Measurements from ENCODE around the gene RPLP2. TPM values are rescaled to one million over a fixed set of nuclear protein-coding genes. Genes with fewer than 3 reads are reported as not detected.

RPLP2 gene
- total RNA-seq, 1 experiment from 2014 or later, result 3,468 TPM

DNA sequence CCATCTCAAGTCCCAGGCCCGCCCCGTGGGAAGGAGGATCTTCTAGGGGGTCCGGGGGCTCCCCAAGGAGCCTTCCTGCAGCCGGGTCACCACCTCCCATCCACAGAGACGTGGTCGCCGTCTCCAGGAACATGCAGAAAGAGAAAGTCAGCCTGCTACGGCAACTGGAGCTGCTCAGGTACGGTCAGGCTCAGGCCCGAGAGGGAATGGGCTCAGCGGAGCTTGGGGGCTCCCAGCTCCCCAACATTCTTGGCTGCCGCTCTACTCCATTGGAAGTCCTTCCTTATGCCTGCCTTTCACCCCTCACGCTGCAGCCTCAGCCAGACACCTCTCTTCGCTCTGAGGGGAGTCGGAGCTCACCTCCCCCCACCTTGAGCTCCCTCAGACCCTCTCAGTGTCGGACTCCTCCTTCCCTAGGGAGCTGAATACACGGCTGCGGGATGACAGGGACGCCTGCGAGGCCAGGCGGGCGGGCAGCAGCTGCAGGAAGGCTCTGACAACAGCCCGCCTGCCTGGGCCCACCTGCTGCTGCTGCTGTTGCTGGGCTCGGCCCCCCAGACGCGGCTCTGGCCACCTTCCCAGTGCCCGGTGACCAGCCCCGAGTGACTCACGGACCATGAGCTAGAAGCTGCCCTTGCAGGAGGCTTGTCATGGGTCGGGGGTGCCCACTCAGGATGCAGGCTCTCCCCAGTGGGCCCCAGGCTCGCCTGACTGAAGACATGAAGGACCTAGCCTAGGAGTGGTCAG, 21.5 kb downstream of the RPLP2 start:
- peak overlapping the region; percentile 79 for H3K27ac ChIP-seq (ENCODE audit: low read length)
- DNase-seq (ENCODE audit: low read depth, low spot score) (no peak), ATAC-seq (no peak)
- in situ Hi-C loops (cut with HindIII; ENCODE audit: low pct_unique_long_range_greater_than_20kb, low sequenced_read_pairs) (no loop called here), intact Hi-C loops (cut with micrococcal nuclease; ENCODE audit: unreplicated experiment) (no loop called here)
- H3K9me3 ChIP-seq (ENCODE audit: control insufficient read depth, insufficient read depth, low read depth, low read length), result no peaks in the 10 kb centered on the region
- BruUV-seq (replicated peaks), result TSS peak; percentile 33
- H3K36me3 ChIP-seq (ENCODE audit: control insufficient read depth, insufficient read depth, low read length), result peaks cover 2% of the 10 kb centered on the region; the same call in 1 of the 2 replicates
- CTCF ChIA-PET, result interaction anchor here (0.6 kb wide), 1 partner anchor 325 kb away, joined by 14 read pairs; no protein-coding TSS in a partner anchor
- H3K4me3 ChIP-seq (ENCODE audit: low read depth in 2 of 2, low read length in 2 of 2), result peak overlapping the region; percentile 78 to 82
- H3K4me1 ChIP-seq (ENCODE audit: control insufficient read depth, insufficient read depth, low read length), result peaks cover 55% of the 10 kb centered on the region
- 0 out of 2 replicates have a peak, but pooled peaks have one; percentile 10 for TF ChIP-seq POLR2AphosphoS5 (IDR thresholded peaks at IDR 0.05; ENCODE audit: low read depth, low read length)
- TF ChIP-seq SIN3A (IDR thresholded peaks at IDR 0.05; ENCODE audit: borderline replicate concordance, insufficient read depth, low read depth, low read length), result no peak
- POLR2A ChIA-PET, result interaction anchor here (0.7 to 2.5 kb wide), 3 partner anchors 12 to 135 kb away, joined by 3 to 8 read pairs (median 4); no protein-coding TSS in a partner anchor
- no peaks in the 10 kb centered on the region for H3K27me3 ChIP-seq (ENCODE audit: control insufficient read depth, insufficient read depth, low read length)

DNA sequence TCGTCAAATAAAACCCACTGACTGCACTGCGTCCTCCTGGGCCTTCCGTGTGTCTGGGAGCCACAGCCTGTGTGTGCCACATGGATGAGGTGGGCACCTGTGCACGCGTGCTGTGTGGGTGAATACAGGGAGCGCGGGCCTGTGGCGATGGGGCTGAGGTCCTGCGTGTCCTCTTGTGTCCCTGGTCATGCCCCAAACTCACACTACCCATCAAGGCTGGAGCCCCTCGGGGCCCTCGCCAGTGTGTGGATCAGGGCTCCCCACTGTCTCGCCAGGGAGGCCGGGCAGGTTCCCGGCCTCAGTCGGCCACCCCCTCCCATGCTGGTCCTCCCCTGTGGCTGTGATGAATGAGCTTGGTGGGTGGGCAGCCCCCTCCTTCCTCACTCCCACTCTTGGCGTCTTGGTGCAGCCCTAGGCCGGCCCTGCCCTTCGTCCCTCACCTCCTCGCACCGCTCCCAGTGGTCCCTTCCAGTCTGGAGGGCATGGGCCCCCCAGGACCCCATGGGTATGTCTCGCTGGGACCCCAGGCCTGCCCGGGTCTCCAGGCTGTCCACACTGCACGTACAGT, 22.3 kb downstream of the RPLP2 start:
- intact Hi-C loops (cut with micrococcal nuclease; ENCODE audit: unreplicated experiment), result no loop called here
- no TSS peak for BruUV-seq (replicated peaks)
- no peak for DNase-seq (ENCODE audit: low read depth, low spot score)
- ATAC-seq, result no peak
- CTCF ChIA-PET, result interaction anchor here (0.6 kb wide), 1 partner anchor 326 kb away, joined by 14 read pairs; no protein-coding TSS in a partner anchor
- peak overlapping the region; percentile 79 for H3K27ac ChIP-seq (ENCODE audit: low read length)
- H3K27me3 ChIP-seq (ENCODE audit: control insufficient read depth, insufficient read depth, low read length), result no peaks in the 10 kb centered on the region
- POLR2A ChIA-PET, result interaction anchor here (1.5 to 2.5 kb wide), 2 partner anchors 13 to 16 kb away, joined by 4 to 8 read pairs; no protein-coding TSS in a partner anchor
- TF ChIP-seq, protein P1, sequence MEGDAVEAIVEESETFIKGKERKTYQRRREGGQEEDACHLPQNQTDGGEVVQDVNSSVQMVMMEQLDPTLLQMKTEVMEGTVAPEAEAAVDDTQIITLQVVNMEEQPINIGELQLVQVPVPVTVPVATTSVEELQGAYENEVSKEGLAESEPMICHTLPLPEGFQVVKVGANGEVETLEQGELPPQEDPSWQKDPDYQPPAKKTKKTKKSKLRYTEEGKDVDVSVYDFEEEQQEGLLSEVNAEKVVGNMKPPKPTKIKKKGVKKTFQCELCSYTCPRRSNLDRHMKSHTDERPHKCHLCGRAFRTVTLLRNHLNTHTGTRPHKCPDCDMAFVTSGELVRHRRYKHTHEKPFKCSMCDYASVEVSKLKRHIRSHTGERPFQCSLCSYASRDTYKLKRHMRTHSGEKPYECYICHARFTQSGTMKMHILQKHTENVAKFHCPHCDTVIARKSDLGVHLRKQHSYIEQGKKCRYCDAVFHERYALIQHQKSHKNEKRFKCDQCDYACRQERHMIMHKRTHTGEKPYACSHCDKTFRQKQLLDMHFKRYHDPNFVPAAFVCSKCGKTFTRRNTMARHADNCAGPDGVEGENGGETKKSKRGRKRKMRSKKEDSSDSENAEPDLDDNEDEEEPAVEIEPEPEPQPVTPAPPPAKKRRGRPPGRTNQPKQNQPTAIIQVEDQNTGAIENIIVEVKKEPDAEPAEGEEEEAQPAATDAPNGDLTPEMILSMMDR (IDR thresholded peaks at IDR 0.05), result no peak
- TF ChIP-seq, protein P2, sequence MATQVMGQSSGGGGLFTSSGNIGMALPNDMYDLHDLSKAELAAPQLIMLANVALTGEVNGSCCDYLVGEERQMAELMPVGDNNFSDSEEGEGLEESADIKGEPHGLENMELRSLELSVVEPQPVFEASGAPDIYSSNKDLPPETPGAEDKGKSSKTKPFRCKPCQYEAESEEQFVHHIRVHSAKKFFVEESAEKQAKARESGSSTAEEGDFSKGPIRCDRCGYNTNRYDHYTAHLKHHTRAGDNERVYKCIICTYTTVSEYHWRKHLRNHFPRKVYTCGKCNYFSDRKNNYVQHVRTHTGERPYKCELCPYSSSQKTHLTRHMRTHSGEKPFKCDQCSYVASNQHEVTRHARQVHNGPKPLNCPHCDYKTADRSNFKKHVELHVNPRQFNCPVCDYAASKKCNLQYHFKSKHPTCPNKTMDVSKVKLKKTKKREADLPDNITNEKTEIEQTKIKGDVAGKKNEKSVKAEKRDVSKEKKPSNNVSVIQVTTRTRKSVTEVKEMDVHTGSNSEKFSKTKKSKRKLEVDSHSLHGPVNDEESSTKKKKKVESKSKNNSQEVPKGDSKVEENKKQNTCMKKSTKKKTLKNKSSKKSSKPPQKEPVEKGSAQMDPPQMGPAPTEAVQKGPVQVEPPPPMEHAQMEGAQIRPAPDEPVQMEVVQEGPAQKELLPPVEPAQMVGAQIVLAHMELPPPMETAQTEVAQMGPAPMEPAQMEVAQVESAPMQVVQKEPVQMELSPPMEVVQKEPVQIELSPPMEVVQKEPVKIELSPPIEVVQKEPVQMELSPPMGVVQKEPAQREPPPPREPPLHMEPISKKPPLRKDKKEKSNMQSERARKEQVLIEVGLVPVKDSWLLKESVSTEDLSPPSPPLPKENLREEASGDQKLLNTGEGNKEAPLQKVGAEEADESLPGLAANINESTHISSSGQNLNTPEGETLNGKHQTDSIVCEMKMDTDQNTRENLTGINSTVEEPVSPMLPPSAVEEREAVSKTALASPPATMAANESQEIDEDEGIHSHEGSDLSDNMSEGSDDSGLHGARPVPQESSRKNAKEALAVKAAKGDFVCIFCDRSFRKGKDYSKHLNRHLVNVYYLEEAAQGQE (IDR thresholded peaks at IDR 0.05; ENCODE audit: insufficient read depth in 1 of 2, low read depth in 2 of 2, low read length in 1 of 2), result no peak
- no peak for TF ChIP-seq TCF7L2 (IDR thresholded peaks at IDR 0.05; ENCODE audit: low read depth, low read length)
- TF ChIP-seq SIN3A (IDR thresholded peaks at IDR 0.05; ENCODE audit: borderline replicate concordance, insufficient read depth, low read depth, low read length), result no peak
- no peak for TF ChIP-seq POLR2AphosphoS5 (IDR thresholded peaks at IDR 0.05; ENCODE audit: low read depth, low read length)
- H3K9me3 ChIP-seq (ENCODE audit: control insufficient read depth, insufficient read depth, low read depth, low read length), result no peaks in the 10 kb centered on the region
- peaks cover 56% of the 10 kb centered on the region for H3K4me1 ChIP-seq (ENCODE audit: control insufficient read depth, insufficient read depth, low read length)
- H3K36me3 ChIP-seq (ENCODE audit: control insufficient read depth, insufficient read depth, low read length), result peaks cover 5% of the 10 kb centered on the region; the same call in 1 of the 2 replicates
- in situ Hi-C loops (cut with HindIII; ENCODE audit: low pct_unique_long_range_greater_than_20kb, low sequenced_read_pairs), result no loop called here
- H3K4me3 ChIP-seq (ENCODE audit: low read depth in 2 of 2, low read length in 2 of 2), result peak overlapping the region; percentile 78 to 82
